GM12891 (cell line): ENCODE data around the gene SRGAP1.
"Not testable (repeated sequence)": the region's sequence is repeated elsewhere in the genome, so short reads cannot be mapped to it uniquely, and the experiment has no call there.

ENCODE experiments used
- DNase-seq: peaks from one replicate; pipeline ENCODE4 v3.0.0; 2011; ENCODE audit warnings: low spot score; ENCODE audit not compliant: insufficient read length
- FAIRE-seq: peaks from 2 replicates; lab custom pipeline; 2011; peaks lifted over from hg19 to GRCh38; lab: Jason Lieb, UNC
- PAX5 ChIP-seq: IDR thresholded peaks from 2 replicates; pipeline ENCODE4 v1.6.1; 2011; ENCODE audit warnings: low read length, moderate library complexity, mild to moderate bottlenecking; ENCODE audit not compliant: insufficient read depth, severe bottlenecking
- POLR2A ChIP-seq: IDR thresholded peaks from 2 replicates; pipeline ENCODE4 v1.6.1; 2011; ENCODE audit warnings: low read depth, low read length, control low read depth
- POLR2AphosphoS5 ChIP-seq: IDR thresholded peaks from 2 replicates; pipeline ENCODE4 v1.6.1; 2011; ENCODE audit warnings: low read depth, low read length, control low read depth
- POU2F2 ChIP-seq: IDR thresholded peaks from 2 replicates; pipeline ENCODE4 v1.6.1; 2011; ENCODE audit warnings: low read depth, mild to moderate bottlenecking, control low read depth, low read length, moderate library complexity
- SPI1 ChIP-seq: IDR thresholded peaks from 2 replicates; pipeline ENCODE4 v1.6.1; 2011; ENCODE audit warnings: low read depth, low read length, control low read depth
- TAF1 ChIP-seq: IDR thresholded peaks from 2 replicates; pipeline ENCODE4 v1.6.1; 2011; ENCODE audit warnings: low read depth, low read length, control low read depth

The SRGAP1 gene

DNA sequence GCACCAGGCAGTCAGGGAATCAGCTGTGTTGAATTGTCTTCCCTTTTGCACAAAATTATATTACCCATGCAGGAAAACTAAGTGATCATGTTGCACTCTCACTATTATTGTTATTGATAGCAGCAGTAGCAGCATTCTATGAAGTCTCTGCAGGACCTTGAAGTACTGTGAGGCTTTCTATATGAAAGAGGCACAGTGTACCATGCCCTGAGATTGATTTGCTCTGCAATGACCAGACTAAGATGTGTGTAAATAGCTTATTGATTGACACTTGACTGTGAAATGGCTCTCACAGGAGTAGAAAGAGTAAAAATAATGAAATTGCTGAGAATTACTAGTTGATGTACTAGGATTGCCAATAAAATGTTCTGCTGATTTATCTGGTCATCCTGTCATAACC is 277.7 kb downstream of the SRGAP1 start:
- no peak for DNase-seq
- TF ChIP-seq POU2F2 (no peak), PAX5 (no peak), POLR2A (no peak), POLR2AphosphoS5 (no peak), TAF1 (no peak), SPI1 (no peak)
- no peak for FAIRE-seq

DNA sequence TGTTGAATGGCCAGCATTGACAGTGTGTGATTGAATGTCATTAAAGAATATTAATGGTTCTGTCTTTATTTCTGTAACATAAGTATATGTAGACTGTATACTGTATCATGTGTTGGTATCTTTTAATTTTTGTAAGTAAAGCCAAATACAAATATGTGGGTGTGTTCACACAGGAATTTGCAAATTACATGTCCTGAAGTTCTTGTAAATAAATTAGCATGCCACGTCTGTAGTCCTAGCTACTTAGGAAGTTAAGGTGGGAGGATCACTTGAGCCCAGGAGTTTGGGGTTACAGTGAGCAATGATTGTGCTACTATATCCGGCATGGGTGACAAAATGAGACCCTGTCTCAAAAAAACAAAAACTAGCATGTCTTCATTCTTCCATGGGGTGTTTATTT is 278.5 kb downstream of the SRGAP1 start:
- TF ChIP-seq SPI1 (no peak), PAX5 (no peak), TAF1 (no peak), POLR2A (no peak), POLR2AphosphoS5 (no peak), POU2F2 (no peak)
- DNase-seq (no peak), FAIRE-seq (no peak)

DNA sequence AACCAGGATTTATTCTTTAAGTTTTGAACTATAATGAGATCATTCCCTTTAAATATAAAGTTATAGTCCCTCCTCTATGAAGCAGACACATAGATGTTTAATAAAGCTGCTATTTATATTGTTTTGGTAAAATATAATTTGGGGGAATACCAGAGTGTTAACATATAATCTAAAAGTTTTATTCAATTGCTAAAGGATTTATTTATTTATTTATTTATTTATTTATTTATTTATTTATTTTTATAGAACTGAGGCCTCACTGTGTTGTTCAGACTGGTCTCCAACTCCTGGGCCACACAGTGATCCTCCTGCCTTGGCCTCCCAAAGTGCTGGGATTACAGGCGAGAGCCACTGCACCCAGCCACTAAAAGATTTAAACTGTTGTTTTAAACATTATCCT is 278.9 kb downstream of the SRGAP1 start:
- TF ChIP-seq SPI1, result no peak
- DNase-seq, result no peak
- no peak for FAIRE-seq

DNA sequence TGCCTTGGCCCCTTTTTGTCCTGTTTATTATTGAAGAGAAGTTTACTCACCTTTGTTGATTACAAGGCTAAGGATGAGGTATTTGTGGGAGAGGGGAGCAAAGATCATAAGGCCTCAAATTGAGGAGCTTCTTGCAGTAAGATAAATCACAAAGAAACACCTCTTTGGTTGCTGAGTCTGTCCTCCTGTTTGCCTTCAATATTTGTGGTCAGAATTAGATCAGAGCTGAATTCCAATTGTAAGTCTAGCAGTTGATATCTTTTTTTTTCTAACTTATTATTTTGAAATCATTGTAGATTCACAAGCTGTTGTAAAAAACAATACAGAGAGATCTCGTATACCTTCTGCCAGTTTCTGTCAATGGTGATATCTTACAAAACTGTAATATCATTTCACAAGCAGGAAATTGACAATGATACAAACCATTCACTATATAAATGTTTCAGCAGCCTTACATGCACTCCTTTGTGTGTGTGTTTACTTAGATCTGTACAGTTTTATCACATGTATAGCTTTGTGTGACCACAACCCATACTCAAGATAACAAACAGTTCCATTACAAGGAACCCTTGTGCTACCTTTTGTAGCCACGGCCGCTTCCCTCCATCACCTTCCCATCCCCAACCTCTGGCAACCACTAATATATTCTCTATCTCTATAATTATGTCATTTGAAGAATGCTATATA is 280.2 kb downstream of the SRGAP1 start:
- no peak for DNase-seq
- no peak for TF ChIP-seq TAF1
- TF ChIP-seq SPI1, result no peak
- no peak for TF ChIP-seq POLR2A
- no peak for TF ChIP-seq POU2F2
- TF ChIP-seq POLR2AphosphoS5, result no peak
- no peak for TF ChIP-seq PAX5
- FAIRE-seq, result no peak

DNA sequence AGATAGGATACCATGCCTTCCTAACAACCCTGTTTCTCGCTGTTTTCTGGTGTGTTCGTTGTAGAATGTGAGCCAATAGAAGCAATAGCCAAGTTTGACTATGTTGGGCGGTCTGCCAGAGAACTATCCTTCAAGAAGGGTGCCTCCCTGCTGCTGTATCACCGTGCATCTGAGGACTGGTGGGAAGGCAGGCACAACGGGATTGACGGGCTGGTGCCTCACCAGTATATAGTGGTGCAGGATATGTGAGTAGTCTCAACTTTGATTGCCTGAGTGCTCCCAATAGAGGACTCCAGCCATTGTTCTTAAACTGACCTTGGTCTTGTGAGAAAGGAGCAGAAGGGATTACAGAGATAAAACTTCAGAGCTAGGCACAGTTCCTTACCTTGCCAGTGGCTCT is 281.4 kb downstream of the SRGAP1 start:
- no peak for FAIRE-seq
- no peak for TF ChIP-seq TAF1
- no peak for TF ChIP-seq PAX5
- TF ChIP-seq POLR2AphosphoS5, result no peak
- TF ChIP-seq SPI1, result no peak
- TF ChIP-seq POU2F2, result no peak
- TF ChIP-seq POLR2A, result no peak
- DNase-seq, result no peak

DNA sequence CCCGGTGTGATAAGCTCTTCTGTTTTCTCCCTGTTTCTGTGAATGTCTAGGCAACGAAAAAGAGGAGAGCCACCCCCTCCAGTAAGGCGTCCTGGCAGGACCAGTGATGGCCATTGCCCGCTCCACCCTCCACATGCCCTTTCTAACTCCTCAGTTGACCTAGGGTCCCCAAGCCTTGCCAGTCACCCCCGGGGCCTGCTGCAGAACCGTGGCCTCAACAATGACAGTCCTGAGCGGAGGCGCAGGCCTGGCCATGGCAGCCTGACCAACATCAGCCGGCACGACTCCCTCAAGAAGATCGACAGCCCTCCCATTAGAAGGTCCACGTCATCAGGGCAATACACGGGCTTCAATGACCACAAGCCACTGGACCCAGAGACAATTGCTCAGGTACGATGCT is 283.3 kb downstream of the SRGAP1 start:
- FAIRE-seq, result no peak
- TF ChIP-seq POLR2A, result no peak
- no peak for TF ChIP-seq TAF1
- TF ChIP-seq POU2F2, result no peak
- no peak for TF ChIP-seq PAX5
- TF ChIP-seq POLR2AphosphoS5, result no peak
- TF ChIP-seq SPI1, result no peak
- DNase-seq, result no peak

DNA sequence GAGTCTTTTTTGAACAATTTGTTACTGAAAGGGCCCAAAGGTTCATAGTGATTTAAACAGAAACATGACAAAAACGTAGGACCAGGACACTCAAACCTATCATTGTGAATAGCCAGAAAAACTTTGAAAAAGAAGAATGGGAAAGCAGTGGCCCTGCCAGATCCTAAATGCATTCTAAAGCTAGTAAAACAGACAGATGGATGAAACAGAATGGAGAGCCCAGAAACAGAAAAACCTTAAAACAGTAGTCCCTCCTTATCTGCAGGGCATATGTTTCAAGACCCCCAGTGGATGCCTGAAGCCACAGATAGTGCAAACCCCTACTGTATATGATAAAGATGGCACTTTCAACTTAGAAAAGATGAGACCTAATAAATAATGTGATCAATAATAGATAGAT is 283.9 kb downstream of the SRGAP1 start:
- DNase-seq (no peak), FAIRE-seq (no peak)
- TF ChIP-seq POU2F2 (no peak), POLR2A (no peak), TAF1 (no peak), PAX5 (no peak)

DNA sequence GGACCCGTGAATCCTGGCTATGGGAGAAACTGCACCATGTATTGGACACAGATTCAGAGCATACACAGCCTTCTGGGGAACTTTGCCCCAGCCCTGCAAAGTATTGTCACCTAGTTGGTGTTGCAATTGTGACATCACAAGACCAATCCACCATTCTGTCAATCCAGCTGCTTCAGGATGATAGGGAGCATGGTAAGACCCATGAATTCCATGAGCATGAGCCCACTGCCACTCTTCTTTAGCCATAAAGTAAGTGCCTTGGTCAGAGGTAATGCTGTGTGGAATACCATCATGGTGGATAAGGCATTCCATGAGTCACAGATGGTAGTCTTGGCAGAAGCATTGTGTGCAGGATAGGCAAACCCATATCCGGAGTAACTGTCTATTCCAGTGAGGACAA is 286.0 kb downstream of the SRGAP1 start:
- not testable (repeated sequence) for DNase-seq, FAIRE-seq

DNA sequence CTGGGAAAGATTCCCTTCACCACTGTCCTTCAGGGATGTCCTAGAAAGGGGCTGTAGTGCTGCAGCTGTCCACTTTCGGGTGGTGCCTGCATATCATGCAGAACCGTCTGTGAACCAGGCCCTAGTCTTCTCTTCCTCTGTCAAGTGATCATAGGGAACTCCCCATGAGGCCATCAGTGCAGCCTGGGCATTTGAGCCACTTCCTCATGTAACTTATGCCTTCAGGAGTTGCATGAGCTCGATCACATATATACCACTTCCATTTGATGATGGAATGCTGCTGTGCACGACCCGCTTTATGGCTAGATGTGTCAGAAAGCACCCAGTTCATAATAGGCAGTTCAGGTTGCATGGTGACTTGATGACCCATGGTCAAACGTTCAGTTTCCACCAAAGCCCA is 287.0 kb downstream of the SRGAP1 start:
- not testable (repeated sequence) for FAIRE-seq

DNA sequence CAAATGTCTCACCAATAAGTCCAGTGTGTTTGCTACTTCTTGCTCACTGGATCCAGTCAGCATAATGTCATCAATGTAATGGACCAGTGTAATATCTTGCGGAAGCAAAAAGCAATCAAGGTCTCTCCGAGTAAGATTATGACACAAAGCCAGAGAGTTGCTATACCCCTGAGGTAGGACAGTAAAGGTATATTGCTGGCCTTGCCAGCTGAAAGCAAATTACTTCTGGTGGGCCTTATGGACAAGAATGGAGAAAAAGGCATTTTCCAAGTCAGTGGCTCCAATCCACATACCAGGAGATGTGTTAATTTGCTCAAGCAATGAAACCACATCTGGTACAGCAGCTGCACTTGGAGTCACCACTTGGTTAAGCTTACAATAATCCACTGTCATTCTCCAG is 288.2 kb downstream of the SRGAP1 start:
- FAIRE-seq, DNase-seq: not testable (repeated sequence)

More for the DNA sequence above, 287.0 kb downstream of the SRGAP1 start:
- DNase-seq, result not testable (repeated sequence)

DNA sequence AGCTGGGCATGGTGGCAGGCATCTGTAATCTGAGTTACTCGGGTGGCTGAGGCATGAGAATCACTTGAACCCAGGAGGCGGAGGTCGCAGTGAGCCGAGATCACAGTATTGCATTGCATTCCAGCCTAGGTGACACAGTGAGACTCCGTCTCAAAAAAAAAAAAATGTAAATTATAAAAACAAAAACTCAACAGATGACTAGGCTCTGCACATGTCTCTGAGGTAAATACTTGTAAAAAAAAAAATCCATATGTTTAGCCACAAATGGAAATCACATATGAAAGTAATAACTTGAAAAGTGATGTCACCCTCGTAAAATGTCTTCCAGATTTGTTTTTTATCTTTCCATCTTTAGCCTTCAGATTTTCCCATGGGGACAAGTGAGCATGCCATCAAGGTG is 292.6 kb downstream of the SRGAP1 start:
- FAIRE-seq (no peak), DNase-seq (no peak)
- no peak for TF ChIP-seq POLR2A
